Measurements from ENCODE around the gene ESPN. TPM values are rescaled to one million over a fixed set of nuclear protein-coding genes. Genes with fewer than 3 reads are reported as not detected.

Gene ESPN
- total RNA-seq, 2 experiments from 2014 or later: 2.0 to 3.9 TPM

DNA sequence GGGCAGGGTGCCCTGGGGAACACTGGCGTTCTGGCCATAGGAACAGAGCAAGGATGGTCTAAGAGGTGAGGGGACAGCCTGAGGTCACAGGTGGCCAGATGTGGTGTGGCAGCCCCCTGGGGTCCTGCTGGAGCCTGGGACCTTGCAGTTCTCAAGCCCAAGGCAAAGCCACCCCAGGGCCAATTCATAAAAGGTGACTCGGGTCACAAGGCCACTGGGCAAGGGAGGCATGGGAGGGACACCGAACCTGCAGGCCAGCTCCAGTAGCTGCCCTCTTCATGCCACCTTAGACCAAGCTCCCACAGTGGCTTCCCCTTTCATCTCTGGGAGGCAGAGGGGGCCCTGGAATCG lies 22.1 kb downstream of the ESPN start:
- TF ChIP-seq, protein P1, sequence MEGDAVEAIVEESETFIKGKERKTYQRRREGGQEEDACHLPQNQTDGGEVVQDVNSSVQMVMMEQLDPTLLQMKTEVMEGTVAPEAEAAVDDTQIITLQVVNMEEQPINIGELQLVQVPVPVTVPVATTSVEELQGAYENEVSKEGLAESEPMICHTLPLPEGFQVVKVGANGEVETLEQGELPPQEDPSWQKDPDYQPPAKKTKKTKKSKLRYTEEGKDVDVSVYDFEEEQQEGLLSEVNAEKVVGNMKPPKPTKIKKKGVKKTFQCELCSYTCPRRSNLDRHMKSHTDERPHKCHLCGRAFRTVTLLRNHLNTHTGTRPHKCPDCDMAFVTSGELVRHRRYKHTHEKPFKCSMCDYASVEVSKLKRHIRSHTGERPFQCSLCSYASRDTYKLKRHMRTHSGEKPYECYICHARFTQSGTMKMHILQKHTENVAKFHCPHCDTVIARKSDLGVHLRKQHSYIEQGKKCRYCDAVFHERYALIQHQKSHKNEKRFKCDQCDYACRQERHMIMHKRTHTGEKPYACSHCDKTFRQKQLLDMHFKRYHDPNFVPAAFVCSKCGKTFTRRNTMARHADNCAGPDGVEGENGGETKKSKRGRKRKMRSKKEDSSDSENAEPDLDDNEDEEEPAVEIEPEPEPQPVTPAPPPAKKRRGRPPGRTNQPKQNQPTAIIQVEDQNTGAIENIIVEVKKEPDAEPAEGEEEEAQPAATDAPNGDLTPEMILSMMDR (IDR thresholded peaks at IDR 0.05): no peak
- intact Hi-C loops (cut with DNase I, micrococcal nuclease): no loop called here
- H3K9me3 Mint-ChIP-seq: no peaks in the 10 kb centered on the region
- Histone ChIP-seq H3K36me3 (ENCODE audit: insufficient read depth, low read length) (no peaks in the 10 kb centered on the region), H3K27me3 (ENCODE audit: control insufficient read depth in 1 of 2, insufficient read depth in 2 of 2, low read length in 2 of 2) (peaks cover 42 to 54% of the 10 kb centered on the region in 2 experiments), H3K4me3 (ENCODE audit: low read length) (peak overlapping the region; percentile 22), H3K9me3 (ENCODE audit: control insufficient read depth in 1 of 2, insufficient read depth in 1 of 2, low read length in 2 of 2) (peaks cover 0 to 18% of the 10 kb centered on the region in 2 experiments), H3K4me1 (ENCODE audit: insufficient read depth, low read length) (peaks cover 45% of the 10 kb centered on the region), H3K27ac (ENCODE audit: low read depth in 1 of 2, low read length in 2 of 2) (no peak overlapping the region)
- CTCF ChIA-PET: interaction anchor here (1.2 to 5.1 kb wide), 3 partner anchors 18 to 26 kb away, joined by 4 to 34 read pairs (median 13); partner anchors contain the start of gene TNFRSF25
- ATAC-seq (ENCODE audit: poor library complexity) (no peak), DNase-seq (no peak)
- no peaks in the 10 kb centered on the region for H3K36me3 Mint-ChIP-seq (ENCODE audit: low read depth)
- H3K27me3 Mint-ChIP-seq: peaks cover 50% of the 10 kb centered on the region
- H3K4me1 Mint-ChIP-seq (ENCODE audit: low read depth): peaks cover 34% of the 10 kb centered on the region
- no peak overlapping the region for H3K27ac Mint-ChIP-seq
- POLR2A ChIA-PET: interaction anchor here (6.4 to 7.2 kb wide), 2 partner anchors 13 to 18 kb away, joined by 40 to 61 read pairs; partner anchors contain the start of gene TNFRSF25
- peak overlapping the region; percentile 38 for H3K4me3 Mint-ChIP-seq

DNA sequence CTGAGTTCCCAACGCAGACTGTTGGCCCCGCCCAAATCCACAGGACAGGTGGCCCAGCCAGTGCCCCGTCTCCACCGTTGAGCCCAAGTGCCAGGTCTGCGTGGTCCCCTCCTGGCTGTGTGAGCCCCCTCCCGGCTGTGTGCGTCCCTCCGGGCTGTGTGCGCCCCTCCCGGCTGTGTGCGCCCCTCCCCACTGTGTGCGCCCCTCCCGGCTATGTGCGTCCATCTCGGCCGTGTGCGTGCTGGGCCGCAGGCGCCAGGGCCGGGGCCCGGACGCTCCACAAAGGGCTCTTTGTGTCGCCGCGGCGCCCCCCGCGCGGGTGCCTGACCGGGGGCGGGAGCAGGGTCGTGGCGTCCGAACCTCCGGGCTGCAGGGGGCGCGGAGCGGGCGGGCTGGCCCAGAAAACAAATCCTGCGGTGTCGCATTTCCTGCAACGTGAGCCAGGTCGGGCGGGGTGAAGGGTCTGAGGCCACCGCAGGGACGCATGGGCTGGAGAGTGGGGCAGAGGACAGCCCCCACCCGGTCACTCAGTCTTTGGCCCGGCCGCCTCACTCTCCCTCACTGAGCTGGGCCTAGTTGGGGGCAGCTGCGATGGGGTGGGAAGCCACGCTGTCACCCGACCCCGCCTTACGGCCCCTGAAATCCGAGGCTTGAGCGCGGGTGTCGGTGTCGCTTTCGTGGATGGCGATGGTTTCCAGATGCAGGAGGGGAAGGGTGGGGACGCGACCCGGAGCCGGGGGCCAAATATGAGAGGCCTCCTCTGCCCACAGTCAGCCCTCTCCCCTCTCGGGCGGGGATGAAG lies 22.6 kb downstream of the ESPN start:
- no peak overlapping the region for H3K27ac ChIP-seq (ENCODE audit: low read depth in 1 of 2, low read length in 2 of 2)
- peaks cover 49% of the 10 kb centered on the region for H3K27me3 Mint-ChIP-seq
- peaks cover 34% of the 10 kb centered on the region for H3K4me1 Mint-ChIP-seq (ENCODE audit: low read depth)
- TF ChIP-seq, protein P1 (IDR thresholded peaks at IDR 0.05): no peak
- CTCF ChIA-PET: interaction anchor here (0.8 to 5.1 kb wide), 6 partner anchors 9 to 26 kb away, joined by 3 to 34 read pairs (median 8); partner anchors contain the start of gene TNFRSF25
- no peaks in the 10 kb centered on the region for H3K36me3 Mint-ChIP-seq (ENCODE audit: low read depth)
- H3K4me3 Mint-ChIP-seq: peak overlapping the region; percentile 69
- no peak overlapping the region for H3K27ac Mint-ChIP-seq
- H3K9me3 ChIP-seq (ENCODE audit: control insufficient read depth in 1 of 2, insufficient read depth in 1 of 2, low read length in 2 of 2): peaks cover 0 to 16% of the 10 kb centered on the region in 2 experiments
- no peaks in the 10 kb centered on the region for H3K36me3 ChIP-seq (ENCODE audit: insufficient read depth, low read length)
- peak in 2 of 14 experiments; percentile 30 to 42 for DNase-seq
- H3K4me1 ChIP-seq (ENCODE audit: insufficient read depth, low read length): peaks cover 45% of the 10 kb centered on the region
- peak; percentile 10 for ATAC-seq (ENCODE audit: poor library complexity)
- H3K4me3 ChIP-seq (ENCODE audit: low read length): peak overlapping the region; percentile 45
- intact Hi-C loops (cut with DNase I, micrococcal nuclease): no loop called here
- H3K27me3 ChIP-seq (ENCODE audit: control insufficient read depth in 1 of 2, insufficient read depth in 2 of 2, low read length in 2 of 2): peaks cover 42 to 53% of the 10 kb centered on the region in 2 experiments
- H3K9me3 Mint-ChIP-seq: no peaks in the 10 kb centered on the region
- POLR2A ChIA-PET: interaction anchor here (0.6 to 7.2 kb wide), 3 partner anchors 13 to 45 kb away, joined by 3 to 61 read pairs (median 40); partner anchors contain the start of gene TNFRSF25

DNA sequence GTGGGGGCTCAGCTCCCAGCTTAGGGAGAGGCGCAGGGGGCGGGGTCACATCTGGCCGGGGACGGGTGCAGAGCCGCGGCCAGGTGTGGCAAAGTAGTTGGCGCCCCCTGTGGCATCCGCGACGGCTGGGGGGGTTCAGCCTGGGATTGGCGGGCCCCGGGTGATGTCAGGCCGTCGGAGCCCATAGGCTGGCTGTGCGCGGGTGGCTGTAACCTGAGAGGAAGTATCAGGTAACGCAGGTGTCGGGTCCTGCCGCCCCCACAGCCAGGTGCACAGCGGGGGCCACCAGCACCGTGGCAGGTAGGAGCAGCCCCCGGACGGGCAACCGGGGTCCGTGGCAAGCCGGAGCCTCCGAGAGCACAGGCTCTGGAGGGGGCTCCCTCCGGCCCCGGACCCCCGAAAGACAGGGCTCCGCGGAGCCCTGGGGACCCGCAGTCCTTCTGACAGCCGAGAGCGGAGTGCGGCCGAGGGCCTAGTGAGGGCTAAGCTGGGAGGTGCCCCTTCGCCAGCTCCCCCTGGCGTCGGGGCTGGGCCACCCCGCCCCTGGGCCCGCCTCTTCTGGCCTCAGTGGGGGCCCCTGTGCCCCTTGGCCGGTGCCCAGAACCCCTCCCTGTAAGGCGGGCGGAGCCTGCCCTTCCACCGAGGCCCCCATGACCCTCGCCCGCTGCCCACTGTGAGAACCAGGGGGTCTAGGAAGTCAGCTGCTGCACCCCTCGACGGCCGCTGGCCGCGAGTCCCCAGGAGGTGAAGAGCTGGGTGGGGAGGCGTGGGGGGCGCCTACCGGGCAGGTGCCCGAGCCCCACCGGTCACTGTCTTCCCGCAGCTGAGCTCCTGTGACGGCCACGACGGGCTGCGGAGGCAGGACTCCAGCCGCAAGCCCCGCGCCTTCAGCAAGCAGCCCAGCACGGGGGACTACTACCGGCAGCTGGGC lies 23.5 kb downstream of the ESPN start:
- no peak overlapping the region for H3K27ac Mint-ChIP-seq
- no peaks in the 10 kb centered on the region for H3K36me3 Mint-ChIP-seq (ENCODE audit: low read depth)
- Histone ChIP-seq H3K27ac (ENCODE audit: low read depth in 1 of 2, low read length in 2 of 2) (no peak overlapping the region), H3K36me3 (ENCODE audit: insufficient read depth, low read length) (no peaks in the 10 kb centered on the region), H3K4me1 (ENCODE audit: insufficient read depth, low read length) (peaks cover 45% of the 10 kb centered on the region), H3K4me3 (ENCODE audit: low read length) (peak overlapping the region; percentile 45), H3K27me3 (ENCODE audit: control insufficient read depth in 1 of 2, insufficient read depth in 2 of 2, low read length in 2 of 2) (peaks cover 42 to 53% of the 10 kb centered on the region in 2 experiments), H3K9me3 (ENCODE audit: control insufficient read depth in 1 of 2, insufficient read depth in 1 of 2, low read length in 2 of 2) (peaks cover 0 to 16% of the 10 kb centered on the region in 2 experiments)
- peaks cover 36% of the 10 kb centered on the region for H3K4me1 Mint-ChIP-seq (ENCODE audit: low read depth)
- intact Hi-C loops (cut with DNase I, micrococcal nuclease): no loop called here
- no peaks in the 10 kb centered on the region for H3K9me3 Mint-ChIP-seq
- ATAC-seq (ENCODE audit: poor library complexity): peak; percentile 59
- ChIA-PET POLR2A (interaction anchor here (1.7 to 7.2 kb wide), 3 partner anchors 8 to 17 kb away, joined by 5 to 61 read pairs (median 40); partner anchors contain the start of gene TNFRSF25), CTCF (interaction anchor here (0.8 to 5.1 kb wide), 9 partner anchors 8 to 90 kb away, joined by 3 to 34 read pairs (median 4); partner anchors contain the start of gene TNFRSF25)
- peak in 11 of 14 experiments; percentile 34 to 80 (median 61) for DNase-seq
- H3K27me3 Mint-ChIP-seq: peaks cover 53% of the 10 kb centered on the region
- TF ChIP-seq, protein P1 (IDR thresholded peaks at IDR 0.05): no peak
- peak overlapping the region; percentile 69 for H3K4me3 Mint-ChIP-seq
